Sigmoid colon (tissue), 4 donors: Measurements from ENCODE around the gene IL22RA2.

Experiments
- CTCF ChIP-seq, 4 experiments: fragments of 450-650 bp in 3 of 4; fragments of 200-600 bp in 1 of 4; IDR thresholded peaks; one replicate each; pipeline ENCODE4 v1.5.1; 2016 to 2019; ENCODE audit warnings: antibody characterized with exemption in 4 of 4, mild to moderate bottlenecking in 3 of 4, moderate library complexity in 2 of 4
- POLR2A ChIP-seq, 2 donors: fragments of 450-650 bp; IDR thresholded peaks; one replicate each; pipeline ENCODE4 v1.6.1; 2016; ENCODE audit warnings: antibody characterized with exemption in 2 of 2, mild to moderate bottlenecking in 2 of 2, moderate library complexity in 2 of 2
- POLR2AphosphoS5 ChIP-seq, 4 donors: sonication (generic); formaldehyde crosslinking; IDR thresholded peaks; one replicate each; pipeline ENCODE4 v1.6.1; 2017; ENCODE audit warnings: antibody characterized with exemption in 4 of 4

DNA sequence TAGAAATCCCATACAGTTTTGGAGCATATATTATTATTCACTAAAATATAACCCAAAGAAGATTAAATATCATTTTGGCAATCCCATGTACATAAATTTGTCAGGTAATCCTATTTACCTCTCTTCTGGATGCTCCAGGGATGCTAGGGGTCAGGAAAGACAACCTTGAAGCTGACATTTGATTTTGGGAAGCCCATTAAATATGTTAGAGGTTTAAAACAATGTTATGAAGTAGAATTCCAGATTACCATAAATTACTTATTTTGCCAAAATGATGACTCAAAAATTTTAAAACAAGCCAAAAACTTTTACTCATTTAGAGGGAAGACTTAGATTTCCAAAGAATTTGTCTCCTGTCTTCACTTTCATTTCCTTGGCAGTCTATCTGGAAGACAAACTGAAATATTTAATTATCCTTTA, 9.2 kb upstream of the IL22RA2 start:
- TF ChIP-seq POLR2A (IDR thresholded peaks at IDR 0.05) = no peak
- no peak for TF ChIP-seq CTCF (IDR thresholded peaks at IDR 0.05)
- TF ChIP-seq POLR2AphosphoS5 (IDR thresholded peaks at IDR 0.05) = no peak
